Subcutaneous preadipocyte (primary cell): ENCODE measurements around the gene PHLDA3. TPM values are rescaled to one million over a fixed set of nuclear protein-coding genes. Genes with fewer than 3 reads are reported as not detected.

Experiments used
- total RNA-seq: library from RNA; depleted of rRNA; stranded (reverse); fragments of >200 nt; gene quantifications from 2 replicates; pipeline ENCODE4 v1.2.3, GENCODE V29; 2012

PHLDA3 gene
- 32.5 and 56.6 TPM in 2 replicates for total RNA-seq

DNA sequence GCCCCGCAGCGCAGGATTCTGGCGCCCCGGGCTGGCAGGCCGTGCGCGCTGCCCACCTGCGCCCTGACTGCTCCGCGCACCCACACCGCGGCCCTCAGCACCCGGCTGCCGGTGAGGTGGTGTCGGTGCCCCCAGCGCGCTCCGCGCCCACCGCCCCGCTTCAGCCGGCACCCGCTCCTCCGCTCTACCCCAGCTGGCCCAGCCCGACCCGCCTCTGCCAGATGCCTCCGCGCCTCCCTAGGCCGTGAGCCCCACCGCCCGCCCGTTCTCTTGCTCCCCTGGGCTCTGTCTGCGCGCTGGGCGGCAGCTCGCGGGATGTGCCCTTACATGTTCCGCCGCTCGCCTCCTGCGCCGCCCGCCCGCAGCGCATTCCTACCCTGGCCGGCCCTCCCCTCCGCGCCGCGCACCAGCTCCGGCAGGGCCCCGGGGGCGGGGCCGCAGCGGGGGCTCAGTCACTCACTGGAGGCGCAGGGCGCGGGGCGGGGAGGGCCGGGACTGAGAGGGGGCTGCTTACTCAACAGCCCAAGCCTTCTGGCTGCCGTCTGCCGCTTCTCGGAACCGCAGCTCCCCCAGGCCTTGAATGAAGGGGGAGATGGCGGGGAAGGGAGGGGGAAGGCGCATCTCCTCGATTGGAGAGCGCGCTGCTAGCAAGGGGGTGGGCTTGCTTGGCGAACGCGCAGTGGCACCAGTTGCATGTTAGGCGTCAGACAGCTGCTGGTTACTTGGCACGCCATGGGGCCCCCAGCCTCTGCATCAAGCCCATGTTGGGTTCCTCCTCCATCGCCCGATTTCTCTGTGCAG lies at the start of gene PHLDA3:
TSS of gene PHLDA3 (minus strand) at position 345 of the 801 bp plus-strand sequence. CDS start 402 bp downstream, outside the sequence.

DNA sequence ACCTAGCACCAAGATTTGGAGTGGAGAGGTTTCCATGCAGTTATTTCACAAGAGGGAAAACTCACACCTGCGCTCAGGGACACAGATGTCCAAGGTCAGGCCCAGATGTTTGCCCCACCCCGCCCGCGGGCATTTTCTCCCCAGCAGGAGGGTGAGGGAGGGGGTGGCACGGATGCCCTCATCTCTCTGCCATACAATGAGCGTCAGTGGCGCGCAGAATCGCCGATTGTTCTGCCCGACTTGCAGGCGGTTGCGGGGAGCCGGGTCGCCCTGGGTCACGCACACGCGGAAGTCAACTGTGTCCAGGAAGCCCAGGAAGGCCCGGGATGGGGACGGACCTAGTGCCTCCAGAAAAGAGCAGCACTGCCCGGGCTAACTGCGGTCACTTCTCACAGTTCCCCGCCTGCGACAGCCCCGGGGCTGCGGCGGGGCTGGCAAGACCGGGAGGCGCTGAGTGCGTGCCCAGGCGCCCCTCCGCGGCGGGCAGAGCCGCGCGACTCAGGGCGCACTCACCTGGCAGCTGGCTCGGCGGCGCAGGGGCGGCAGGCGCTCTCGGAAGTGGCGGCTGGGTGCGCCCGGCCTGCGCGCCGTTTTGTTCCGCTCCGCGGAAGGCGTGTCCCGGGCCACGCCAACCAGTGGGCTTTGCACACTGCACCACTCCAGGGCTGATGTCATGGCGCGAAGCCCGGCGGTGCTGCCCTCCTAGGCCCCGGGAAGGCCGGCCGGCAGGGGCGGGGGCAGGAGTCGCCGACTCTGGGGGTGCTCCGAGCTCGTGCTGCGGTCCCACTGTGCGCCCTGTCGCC lies 37.8 kb upstream of the PHLDA3 start, which contains the start of gene CSRP1:
TSS of gene CSRP1 (minus strand) at position 567 of the 803 bp plus-strand sequence. CDS start 10,820 bp downstream, outside the sequence.

Other genes with a start within 250 kb of the PHLDA3 start
- under 0.01 and 0.78 TPM in 2 replicates for gene PKP1, start 185.7 kb downstream of the PHLDA3 start, total RNA-seq
- not detected in 2 replicates for gene TNNT2, start 91.5 kb downstream of the PHLDA3 start, total RNA-seq
- not detected in 2 replicates for gene LAD1, start 69.9 kb downstream of the PHLDA3 start, total RNA-seq
- not detected in 2 replicates for gene TNNI1, start 47.5 kb downstream of the PHLDA3 start, total RNA-seq
- 95.9 and 117 TPM in 2 replicates for gene CSRP1, start 37.9 kb upstream of the PHLDA3 start, total RNA-seq
- 41.5 and 58.5 TPM in 2 replicates for gene NAV1, start 69.9 kb upstream of the PHLDA3 start, total RNA-seq